Hindlimb muscle (tissue), 1 donor: ENCODE results near the gene ARHGAP1. TPM values are rescaled to one million over a fixed set of nuclear protein-coding genes. Genes with fewer than 3 reads are reported as not detected.
"Not testable (repeated sequence)": the region's sequence is repeated elsewhere in the genome, so short reads cannot be mapped to it uniquely, and the experiment has no call there.

Experiments
- DNase-seq: peaks from one replicate; pipeline ENCODE4 v3.0.0-alpha.2; 2013
- polyA plus RNA-seq: library from polyadenylated mRNA; unstranded; fragments of 120-200 nt; gene quantifications from one replicate; pipeline ENCODE4 v1.2.1, GENCODE V29; 2013; ENCODE audit not compliant: insufficient read length

ARHGAP1 gene
- polyA plus RNA-seq, 1 donor, result 38.5 TPM

DNA sequence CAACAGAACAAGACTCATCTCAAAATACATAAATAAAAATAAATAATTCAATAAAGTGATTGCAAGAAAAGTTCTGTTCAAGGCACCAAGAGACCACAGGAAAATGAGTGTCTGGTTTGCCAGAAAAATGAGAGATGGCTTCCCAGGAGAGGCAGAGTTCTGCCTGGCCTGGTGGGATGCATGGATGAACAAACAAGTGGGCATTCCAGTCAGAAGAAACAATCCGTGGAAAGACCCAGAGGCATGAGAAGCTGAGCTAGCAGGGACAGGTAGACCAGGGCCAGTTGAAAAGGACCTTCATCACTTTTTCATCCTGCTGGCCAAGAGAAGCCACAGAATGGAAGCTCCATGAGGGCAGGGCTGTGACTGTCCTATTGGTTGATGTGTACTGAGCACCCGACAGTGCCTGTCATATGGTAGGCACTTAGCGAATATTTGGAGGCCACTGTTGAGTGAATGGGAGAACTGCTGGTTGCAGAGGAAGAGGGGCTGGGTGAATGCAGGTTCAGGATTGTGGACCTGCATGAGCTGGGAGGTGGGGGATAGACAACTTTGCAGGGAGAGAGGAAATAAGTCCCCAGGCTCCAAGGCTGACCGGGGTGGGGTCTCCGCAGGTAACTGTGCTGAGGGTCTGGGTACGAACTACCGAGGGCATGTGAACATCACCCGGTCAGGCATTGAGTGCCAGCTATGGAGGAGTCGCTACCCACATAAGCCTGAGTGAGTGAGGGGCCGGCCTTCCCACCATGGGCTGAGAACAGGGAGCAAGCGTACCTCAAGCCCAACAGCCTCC lies 22.3 kb upstream of the ARHGAP1 start:
- no peak for DNase-seq

GRCh38 chr11:46721286-46721685 lies 20.9 kb upstream of the ARHGAP1 start:
- no peak for DNase-seq

DNA sequence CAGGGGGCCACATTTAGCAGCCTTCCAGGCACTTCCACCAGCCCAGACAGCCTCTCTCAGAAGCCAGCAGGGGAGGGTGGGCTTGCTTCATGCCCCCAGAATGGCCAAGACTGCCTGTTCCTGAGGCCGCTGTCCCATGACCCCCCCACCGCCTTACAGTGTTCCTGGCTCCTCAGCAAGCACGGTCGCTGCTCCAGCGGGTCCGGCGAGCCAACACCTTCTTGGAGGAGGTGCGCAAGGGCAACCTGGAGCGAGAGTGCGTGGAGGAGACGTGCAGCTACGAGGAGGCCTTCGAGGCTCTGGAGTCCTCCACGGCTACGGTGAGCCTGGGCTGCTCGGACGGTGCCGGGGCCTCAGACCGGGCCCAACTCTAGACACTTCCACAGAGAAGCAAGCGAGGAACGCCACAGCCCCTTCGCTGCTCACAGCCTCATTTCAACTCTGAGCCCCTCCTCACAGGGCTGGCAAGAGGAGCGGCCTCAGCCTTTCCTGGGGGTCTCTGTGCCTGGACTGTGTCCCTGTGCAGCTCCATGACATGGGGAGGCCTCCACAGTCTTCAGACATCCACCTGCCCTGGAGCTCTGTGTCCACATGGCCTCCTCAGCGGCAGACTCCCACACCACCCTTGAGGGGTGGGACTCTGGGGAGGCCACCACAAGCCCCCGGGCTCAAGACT lies 19.3 kb upstream of the ARHGAP1 start:
- no peak for DNase-seq

- DNase-seq, result no peak
Measured at GRCh38 chr11:46719048-46719542, 18.7 kb upstream of the ARHGAP1 start, which contains the start of gene F2. Gene F2 (plus strand): TSS chr11:46719213. CDS start chr11:46719236, 23 bp downstream.

DNA sequence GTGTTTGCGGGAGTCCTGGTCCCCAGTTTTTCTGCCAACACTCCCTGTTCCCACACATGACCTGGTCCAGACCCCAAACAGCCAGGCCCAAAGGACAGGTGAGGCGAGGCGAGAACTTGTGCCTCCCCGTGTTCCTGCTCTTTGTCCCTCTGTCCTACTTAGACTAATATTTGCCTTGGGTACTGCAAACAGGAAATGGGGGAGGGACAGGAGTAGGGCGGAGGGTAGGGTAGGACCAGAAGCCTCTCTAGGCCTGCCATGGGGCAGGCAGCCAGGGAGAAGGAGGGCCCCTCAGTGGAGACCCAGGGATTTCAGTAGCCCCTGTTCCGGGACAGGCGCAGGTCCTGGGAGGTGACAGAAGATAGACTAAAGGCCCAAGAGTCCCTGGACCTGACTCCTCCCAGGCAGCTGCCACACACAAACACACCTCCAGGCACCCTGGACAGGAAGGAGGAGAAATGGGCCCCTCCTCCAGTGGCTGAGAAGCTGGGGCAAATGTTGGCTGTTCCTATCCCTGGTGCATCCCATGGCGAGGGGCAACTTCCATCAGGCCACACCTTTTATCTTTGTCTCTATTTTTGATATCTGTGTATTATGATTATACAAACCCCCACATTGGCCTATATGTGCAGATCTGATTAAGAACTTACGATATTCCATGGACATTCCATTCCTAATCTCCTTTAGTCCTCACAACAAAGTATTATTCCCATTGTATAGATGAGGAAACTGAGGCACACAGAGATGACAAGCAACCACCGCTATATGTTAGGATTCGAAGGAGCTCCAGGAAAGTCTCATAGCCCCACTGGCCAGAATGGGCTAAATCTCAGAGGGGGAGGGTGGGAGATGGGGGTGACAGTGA lies 18.0 kb upstream of the ARHGAP1 start:
- DNase-seq, result no peak

DNA sequence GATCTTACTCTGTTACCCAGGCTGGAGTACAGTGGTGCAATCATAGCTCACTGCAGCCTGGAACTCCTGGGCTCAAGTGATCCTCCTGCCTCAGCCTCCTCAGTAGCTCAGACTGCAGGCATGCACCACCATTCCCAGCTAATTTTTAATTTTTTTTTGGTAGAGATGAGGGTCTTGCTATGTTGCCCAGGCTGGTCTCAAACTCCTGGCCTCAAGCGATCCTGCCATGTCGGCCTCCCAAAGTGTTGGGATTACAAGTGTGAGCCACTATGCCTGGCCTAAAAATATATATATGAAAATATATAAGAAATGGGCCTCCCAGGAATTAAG lies 17.4 kb upstream of the ARHGAP1 start:
- not testable (repeated sequence) for DNase-seq

DNA sequence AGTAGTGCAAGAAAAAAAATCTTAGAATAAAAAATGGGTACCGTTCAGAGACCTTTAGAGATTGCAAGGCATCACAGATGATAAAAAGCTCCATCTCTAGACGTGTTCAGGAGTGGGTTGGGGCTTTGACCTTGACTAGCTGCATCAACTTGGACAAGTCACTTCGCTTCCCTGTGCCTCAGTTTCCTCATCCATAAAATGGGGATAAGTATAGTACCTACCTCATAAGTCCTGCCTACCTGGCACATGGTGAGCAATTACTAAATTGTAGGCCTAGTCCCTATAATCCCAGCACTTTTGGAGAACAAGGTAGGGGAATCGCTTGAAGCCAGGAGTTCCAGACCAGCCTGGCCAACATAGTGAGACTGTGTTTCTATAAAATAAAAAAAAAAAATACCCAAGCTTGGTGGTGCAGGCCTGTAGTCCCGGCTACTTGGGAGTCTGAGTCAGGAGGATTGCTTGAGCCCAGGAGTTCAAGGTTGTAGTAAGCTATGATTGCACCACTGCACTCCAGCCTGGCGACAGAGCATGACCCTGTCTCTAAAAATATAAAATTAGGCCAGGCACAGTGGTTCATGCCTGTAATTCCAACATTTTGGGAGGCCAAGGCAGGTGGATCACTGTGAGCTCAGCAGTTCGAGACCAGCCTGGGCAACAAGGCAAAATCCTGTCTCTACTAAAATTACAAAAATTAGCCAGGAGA lies 12.6 kb upstream of the ARHGAP1 start:
- DNase-seq, result no peak

DNA sequence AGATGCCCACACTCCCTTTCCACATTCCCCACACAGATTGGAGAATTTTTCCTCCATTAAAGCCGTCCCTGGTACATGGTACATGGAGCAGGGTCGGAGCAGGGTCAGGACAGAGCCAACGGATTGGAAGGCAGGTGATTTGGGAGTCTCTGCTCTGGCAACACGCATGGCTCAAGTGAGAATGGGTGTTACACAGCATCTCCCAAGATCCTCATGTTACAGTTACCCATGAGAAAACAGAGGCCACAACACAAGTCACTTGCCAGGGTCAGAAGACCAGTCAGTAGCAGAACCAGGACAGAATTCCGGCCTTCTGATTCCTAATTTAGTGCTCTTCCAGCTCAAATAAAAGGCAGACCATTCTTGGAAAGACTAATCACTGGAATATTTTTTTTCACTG lies 10.9 kb upstream of the ARHGAP1 start:
- DNase-seq, result no peak

DNA sequence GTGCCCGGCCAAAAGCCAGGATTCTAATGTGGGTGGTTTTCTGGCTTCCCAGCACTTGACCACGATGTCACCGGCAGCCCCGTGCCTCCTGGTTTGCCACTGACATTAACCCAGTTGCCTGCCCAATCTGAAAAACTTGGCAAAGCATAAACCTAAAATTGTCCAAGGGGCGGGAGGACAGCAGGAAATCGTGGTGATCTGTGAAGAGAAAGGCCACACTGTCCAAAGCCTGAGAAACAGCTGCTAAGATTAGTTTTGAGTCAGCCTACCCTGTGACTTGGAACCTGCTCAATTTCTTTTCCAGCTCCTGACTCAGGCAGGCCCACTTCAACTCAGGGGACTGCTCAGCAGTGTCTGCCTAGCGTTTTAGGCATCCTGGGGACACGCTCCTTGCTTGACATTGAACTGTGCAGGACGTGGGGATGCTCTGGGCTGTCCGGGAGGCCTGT lies 10.4 kb upstream of the ARHGAP1 start:
- DNase-seq, result peak; percentile 75

GRCh38 chr11:46709351-46709750 lies 8.9 kb upstream of the ARHGAP1 start:
- not testable (repeated sequence) for DNase-seq

- DNase-seq, result no peak
Measured at GRCh38 chr11:46706886-46707285, 6.5 kb upstream of the ARHGAP1 start.

DNA sequence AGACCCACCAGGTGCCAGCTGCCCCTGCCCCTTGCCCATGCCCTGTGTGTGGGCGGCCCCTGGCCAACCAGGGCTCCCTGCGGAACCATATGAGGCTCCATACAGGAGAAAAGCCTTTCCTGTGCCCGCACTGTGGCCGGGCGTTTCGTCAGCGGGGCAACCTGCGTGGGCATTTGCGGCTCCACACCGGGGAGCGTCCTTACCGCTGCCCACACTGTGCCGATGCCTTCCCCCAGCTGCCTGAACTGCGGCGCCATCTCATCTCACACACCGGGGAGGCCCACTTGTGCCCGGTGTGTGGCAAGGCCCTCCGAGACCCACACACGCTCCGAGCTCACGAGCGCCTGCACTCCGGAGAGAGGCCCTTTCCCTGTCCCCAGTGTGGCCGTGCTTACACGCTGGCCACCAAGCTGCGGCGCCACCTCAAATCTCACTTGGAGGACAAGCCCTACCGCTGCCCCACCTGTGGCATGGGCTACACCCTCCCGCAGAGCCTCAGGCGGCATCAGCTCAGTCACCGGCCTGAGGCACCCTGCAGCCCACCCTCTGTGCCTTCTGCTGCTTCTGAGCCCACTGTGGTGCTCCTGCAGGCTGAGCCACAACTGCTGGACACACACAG lies 4.8 kb upstream of the ARHGAP1 start:
- no peak for DNase-seq

GRCh38 chr11:46701078-46701654 lies 747 bp upstream of the ARHGAP1 start:
- DNase-seq, result no peak

GRCh38 chr11:46698597-46698996 lies 1.8 kb downstream of the ARHGAP1 start:
- DNase-seq, result no peak

DNA sequence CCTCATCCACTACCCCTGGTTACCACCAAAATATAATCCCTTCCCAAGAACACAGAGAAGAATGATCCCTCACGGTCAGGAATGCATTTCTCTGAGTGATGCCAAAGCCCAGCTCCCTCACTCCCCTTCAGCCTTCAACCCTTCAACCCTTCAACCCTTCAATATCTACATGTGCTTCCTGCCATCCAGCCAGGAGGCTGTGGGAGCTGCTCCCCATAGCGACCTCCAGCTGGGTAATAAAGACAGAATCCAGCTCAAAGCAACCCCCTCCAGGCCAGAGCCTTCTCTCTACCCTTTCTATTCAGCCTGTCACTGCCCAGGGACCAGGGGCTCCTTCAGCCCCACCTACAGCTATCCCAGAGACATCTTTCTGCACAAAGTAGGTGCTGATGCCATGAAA lies 2.7 kb downstream of the ARHGAP1 start:
- no peak for DNase-seq

- DNase-seq, result no peak
Measured at GRCh38 chr11:46697303-46697702, 3.1 kb downstream of the ARHGAP1 start.

DNA sequence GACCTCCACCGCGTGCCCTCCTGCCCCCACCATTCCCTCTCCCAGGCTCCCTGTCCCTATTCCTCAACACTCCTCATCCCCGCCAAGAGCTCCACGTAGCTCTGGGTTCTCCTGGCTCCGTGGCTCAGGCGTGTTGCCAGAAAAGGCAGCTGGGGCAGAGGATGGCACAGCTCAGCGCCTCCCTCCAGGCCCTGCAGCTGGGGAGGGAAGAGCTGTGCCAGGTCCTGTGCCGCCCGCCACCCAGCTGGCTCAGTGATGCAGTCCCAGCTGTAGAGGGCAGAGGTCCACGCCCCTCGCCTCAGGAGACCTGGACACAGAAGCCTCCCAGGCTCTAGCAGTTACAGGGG lies 4.2 kb downstream of the ARHGAP1 start:
- DNase-seq, result peak; percentile 46

- DNase-seq, result no peak
Measured at GRCh38 chr11:46695345-46696211, 4.8 kb downstream of the ARHGAP1 start.

DNA sequence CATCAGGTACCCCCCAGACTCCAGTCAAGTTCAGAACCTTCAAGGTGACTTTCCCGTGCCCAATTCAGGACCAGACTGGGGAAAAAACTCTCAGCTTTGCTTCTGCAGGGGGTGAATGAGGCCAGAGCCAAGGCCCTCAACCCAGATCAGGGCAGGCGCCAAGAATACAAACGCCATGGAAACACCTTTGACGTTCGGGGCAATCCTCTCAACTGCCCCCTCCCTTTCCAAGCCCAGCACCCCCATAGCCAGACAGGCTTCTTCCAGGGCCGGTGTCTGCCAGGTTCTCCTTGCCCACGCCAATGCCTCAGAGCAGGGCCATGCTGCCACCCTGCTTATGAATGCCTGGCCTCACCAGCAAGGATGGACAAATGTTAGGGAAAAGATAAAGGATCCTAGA lies 5.8 kb downstream of the ARHGAP1 start:
- DNase-seq, result no peak

DNA sequence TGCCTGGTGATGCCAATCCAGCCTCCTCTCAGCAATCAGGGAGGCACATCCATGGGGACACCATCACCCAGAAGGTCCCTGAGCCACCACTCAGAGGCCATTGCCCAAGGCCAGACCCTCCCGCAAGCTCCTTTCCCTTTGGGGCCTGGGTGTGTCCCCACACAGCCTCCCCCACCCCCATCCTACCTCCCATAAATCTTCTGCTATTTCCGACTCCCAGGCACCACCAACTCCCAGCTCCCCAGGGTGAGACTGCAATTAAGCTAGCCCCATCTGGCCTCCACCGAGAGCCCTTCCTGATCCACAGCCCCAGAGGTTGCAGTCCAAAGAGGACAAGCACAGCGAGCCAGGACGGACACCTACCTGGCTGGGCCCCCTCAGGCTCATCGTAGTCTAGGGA lies 6.3 kb downstream of the ARHGAP1 start:
- no peak for DNase-seq

DNA sequence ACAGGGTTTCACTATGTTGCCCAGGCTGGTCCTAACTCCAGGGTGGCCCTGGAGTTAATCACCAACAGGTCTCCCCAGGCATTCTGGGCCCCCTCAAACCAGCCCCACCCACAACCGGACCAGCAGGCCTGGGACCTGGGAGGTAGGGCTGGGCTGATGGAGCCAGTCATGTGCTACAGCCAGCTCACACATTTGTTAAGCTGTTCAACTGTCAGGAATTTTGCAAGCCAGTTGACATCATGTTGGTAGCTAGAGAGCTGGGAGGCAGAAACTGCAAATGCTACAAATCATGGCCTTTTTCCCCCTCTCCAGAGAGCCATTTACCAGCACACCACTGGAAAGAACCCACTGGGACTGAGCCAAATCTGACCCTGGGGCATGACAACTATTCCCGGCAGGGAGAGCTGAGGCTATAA lies 6.8 kb downstream of the ARHGAP1 start:
- no peak for DNase-seq
